GM13977 (cell line): Measurements from ENCODE around the gene TMEM217.
A peak's percentile ranks its signal among the peaks of the same experiment; 100 is the strongest.
"Not testable (repeated sequence)": the region's sequence is repeated elsewhere in the genome, so short reads cannot be mapped to it uniquely, and the experiment has no call there.

Source experiments
- DNase-seq: peaks from one replicate; pipeline ENCODE4 v3.0.0; 2012; ENCODE audit warnings: low spot score
- in situ Hi-C: fragments of 300-500 bp; cut with MboI; formaldehyde crosslinking; loops from one replicate; pipeline ENCODE4 v1.12.0; 2022; ENCODE audit warnings: low sequenced_read_pairs, low pct_unique_long_range_greater_than_20kb, mixed read lengths, inconsistent platforms; ENCODE audit not compliant: unreplicated experiment
- TF ChIP-seq, protein P1 (sequence below): IDR thresholded peaks from 2 replicates; pipeline ENCODE4 v1.5.1; 2012; ENCODE audit warnings: mild to moderate bottlenecking, control low read depth; ENCODE audit not compliant: insufficient read depth; ENCODE audit errors: extremely low read depth, missing control alignments

Gene TMEM217

DNA sequence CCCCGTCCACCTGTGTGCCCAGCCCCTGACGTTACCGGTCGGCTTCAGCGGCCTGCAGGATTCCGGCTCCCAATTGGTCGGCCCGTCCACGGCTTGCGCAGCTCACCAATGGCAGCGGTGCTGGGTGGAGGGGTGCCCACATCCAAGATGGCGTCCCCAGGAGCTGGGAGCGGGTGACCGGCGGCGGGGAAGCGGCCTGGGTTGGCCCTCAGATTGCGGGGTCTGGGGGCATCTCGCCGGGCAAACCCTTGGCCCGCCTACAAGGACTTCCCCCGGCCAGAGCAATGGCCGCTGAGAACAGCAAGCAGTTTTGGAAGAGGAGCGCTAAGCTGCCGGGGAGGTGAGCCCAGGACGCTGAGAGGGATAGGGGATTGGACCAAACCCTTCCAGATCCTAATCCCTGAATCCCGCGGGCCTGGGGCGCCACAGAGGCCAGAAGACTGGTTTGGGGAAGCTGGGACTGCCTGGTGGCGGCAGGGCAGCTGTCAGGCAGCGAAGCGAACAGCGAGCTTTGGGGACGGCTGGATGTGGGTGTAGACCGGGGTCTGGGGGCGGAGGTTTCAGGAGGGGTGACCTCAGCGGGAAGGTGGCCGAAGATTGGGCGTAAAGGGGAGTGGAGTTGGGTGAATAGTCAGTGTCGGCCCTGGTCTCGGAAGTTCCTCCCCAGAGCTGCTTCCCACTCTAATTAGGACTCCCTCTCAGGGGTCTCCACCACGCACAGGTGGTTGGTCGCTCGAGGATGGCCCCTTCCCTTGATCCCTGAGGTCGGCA, at the start of gene TMEM217, which contains the start of gene TBC1D22B:
Gene TMEM217 (minus strand): TSS at position 511 of the 771 bp plus-strand sequence. CDS start 39,114 bp downstream, outside the sequence.
Gene TBC1D22B (plus strand): TSS at position 139 of the 771 bp plus-strand sequence. CDS start 146 bp downstream, at position 285.
- TF ChIP-seq, protein P1, sequence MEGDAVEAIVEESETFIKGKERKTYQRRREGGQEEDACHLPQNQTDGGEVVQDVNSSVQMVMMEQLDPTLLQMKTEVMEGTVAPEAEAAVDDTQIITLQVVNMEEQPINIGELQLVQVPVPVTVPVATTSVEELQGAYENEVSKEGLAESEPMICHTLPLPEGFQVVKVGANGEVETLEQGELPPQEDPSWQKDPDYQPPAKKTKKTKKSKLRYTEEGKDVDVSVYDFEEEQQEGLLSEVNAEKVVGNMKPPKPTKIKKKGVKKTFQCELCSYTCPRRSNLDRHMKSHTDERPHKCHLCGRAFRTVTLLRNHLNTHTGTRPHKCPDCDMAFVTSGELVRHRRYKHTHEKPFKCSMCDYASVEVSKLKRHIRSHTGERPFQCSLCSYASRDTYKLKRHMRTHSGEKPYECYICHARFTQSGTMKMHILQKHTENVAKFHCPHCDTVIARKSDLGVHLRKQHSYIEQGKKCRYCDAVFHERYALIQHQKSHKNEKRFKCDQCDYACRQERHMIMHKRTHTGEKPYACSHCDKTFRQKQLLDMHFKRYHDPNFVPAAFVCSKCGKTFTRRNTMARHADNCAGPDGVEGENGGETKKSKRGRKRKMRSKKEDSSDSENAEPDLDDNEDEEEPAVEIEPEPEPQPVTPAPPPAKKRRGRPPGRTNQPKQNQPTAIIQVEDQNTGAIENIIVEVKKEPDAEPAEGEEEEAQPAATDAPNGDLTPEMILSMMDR = no peak
- in situ Hi-C loops = no loop called here
- peak; percentile 92 for DNase-seq

GRCh38 chr6:37307484-37307883, 49.5 kb upstream of the TMEM217 start:
- in situ Hi-C loops, DNase-seq: not testable (repeated sequence)

DNA sequence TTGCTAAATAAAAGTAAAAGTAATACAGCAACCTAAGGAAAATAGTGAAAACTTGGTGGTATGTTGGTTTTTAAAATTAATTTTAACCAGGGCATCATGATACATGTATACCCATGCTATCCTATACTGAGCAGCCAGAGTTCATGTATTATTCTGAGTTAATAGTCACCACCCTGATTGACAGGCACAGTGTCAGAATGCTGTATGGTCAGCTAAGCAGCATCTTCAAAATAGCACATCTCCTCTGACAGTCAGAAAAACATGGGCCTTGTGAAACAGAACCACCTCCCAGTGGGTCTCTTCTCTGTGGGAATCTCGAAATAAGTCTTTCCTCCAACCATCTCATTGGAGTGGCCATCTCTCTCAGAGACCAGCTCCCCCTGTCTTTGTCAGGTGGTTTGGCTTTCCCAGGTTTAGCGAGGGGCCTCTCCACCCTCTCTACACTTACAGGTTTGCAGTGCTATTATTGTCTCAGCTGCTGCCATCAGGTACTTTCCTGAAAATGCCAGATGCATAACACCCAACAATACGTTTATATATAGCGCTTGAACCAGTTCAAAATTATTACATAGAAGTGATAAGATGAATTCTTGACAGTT, 48.8 kb upstream of the TMEM217 start:
- TF ChIP-seq, protein P1 = peak; percentile 7
- DNase-seq = no peak
- in situ Hi-C loops = no loop called here

DNA sequence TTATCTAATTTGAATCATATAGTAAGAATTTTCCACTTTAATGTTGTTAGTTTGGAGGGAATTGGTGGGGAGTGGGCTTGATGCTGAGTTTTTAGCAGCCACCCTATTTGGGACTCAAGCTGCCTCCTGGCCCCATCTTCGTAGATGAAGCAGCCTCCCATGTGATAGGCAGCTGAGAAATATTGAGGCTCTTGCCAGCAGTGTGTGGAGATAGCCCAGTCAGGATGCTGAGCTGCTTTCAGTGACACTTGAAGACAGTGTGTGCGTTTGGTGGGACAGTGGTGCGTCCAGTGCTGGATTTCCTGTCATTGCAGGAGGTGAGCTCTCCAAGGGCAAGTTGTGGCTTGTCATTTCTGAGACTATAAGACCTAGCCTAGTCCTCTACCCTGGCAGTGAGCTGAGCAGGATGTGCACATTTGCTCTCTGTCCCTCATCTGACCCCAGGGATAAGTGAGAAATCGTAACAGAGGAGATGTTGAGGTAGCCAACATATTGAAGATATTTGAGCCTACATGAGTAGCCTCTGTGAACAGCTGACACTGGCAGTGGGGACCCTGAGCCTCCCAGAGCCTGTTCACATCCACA, 48.0 kb upstream of the TMEM217 start:
- TF ChIP-seq, protein P1 = no peak
- in situ Hi-C loops = no loop called here
- DNase-seq = no peak

GRCh38 chr6:37304766-37305165, 46.8 kb upstream of the TMEM217 start:
- TF ChIP-seq, protein P1 = no peak
- in situ Hi-C loops = no loop called here
- DNase-seq = no peak

GRCh38 chr6:37303891-37304503, 46.1 kb upstream of the TMEM217 start:
- in situ Hi-C loops = no loop called here
- TF ChIP-seq, protein P1 = peak; percentile 62
- DNase-seq = peak; percentile 50
